DOHH2 (cell line): ENCODE measurements around the gene POLN.

ENCODE experiments used
- EZH2phosphoT487 ChIP-seq: fragments of 200-600 bp; sonication (generic); IDR thresholded peaks from 2 replicates; pipeline ENCODE4 v1.6.1; 2017; ENCODE audit warnings: borderline replicate concordance, mild to moderate bottlenecking, antibody characterized with exemption, low read length, moderate library complexity, mixed read lengths
- TF ChIP-seq, protein P1 (sequence below): fragments of 200-600 bp; sonication (generic); IDR thresholded peaks from one replicate; pipeline ENCODE4 v1.5.1; 2014; ENCODE audit warnings: antibody characterized with exemption, mild to moderate bottlenecking, low read depth, low read length; ENCODE audit not compliant: poor library complexity, severe bottlenecking

DNA sequence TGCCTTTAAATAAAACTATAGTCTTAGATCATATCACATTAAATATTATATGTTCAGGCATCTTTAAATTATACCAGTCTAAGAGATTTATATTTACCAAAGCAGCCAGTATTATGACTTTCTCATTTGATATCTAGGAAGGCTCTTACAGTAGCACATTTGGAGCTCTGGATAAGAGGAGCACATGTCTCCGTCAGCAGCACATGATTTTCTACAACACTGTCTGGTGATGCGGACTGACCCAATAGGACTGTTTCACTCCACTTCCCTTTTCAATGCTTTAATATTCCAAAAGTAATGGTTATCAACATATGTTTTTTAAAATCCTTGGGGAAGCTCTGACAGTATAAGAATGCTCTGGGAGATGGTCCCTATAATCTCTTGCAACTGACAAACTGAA, 61.5 kb downstream of the POLN start:
- TF ChIP-seq, protein P1, sequence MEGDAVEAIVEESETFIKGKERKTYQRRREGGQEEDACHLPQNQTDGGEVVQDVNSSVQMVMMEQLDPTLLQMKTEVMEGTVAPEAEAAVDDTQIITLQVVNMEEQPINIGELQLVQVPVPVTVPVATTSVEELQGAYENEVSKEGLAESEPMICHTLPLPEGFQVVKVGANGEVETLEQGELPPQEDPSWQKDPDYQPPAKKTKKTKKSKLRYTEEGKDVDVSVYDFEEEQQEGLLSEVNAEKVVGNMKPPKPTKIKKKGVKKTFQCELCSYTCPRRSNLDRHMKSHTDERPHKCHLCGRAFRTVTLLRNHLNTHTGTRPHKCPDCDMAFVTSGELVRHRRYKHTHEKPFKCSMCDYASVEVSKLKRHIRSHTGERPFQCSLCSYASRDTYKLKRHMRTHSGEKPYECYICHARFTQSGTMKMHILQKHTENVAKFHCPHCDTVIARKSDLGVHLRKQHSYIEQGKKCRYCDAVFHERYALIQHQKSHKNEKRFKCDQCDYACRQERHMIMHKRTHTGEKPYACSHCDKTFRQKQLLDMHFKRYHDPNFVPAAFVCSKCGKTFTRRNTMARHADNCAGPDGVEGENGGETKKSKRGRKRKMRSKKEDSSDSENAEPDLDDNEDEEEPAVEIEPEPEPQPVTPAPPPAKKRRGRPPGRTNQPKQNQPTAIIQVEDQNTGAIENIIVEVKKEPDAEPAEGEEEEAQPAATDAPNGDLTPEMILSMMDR, result no peak
- no peak for TF ChIP-seq EZH2phosphoT487
